H9 (cell line): ENCODE measurements around the gene YWHAQ. TPM values are rescaled to one million over a fixed set of nuclear protein-coding genes. Genes with fewer than 3 reads are reported as not detected.

Experiments
- DNase-seq: peaks from one replicate; pipeline ENCODE4 v3.0.0-alpha.2; 2017
- H2AFZ ChIP-seq: one replicate; pipeline ENCODE4 v1.6.1; 2013; ENCODE audit warnings: mild to moderate bottlenecking, low read length, control low read depth, moderate library complexity
- H2AK5ac ChIP-seq: 2 replicates; pipeline ENCODE4 v1.6.1; 2013; ENCODE audit warnings: low read length, control low read depth, mixed read lengths; ENCODE audit not compliant: insufficient read length
- H2BK120ac ChIP-seq: one replicate; pipeline ENCODE4 v1.6.1; 2013; ENCODE audit warnings: low read depth, mild to moderate bottlenecking, low read length, control low read depth, inconsistent platforms; ENCODE audit not compliant: poor library complexity, severe bottlenecking
- H2BK12ac ChIP-seq: 2 replicates; pipeline ENCODE4 v1.6.1; 2013; ENCODE audit warnings: low read length, control low read depth, mixed read lengths, low read depth; ENCODE audit not compliant: insufficient read length
- H2BK15ac ChIP-seq: 2 replicates; pipeline ENCODE4 v1.6.1; 2013; ENCODE audit warnings: low read depth, low read length, control low read depth
- H2BK20ac ChIP-seq: one replicate; pipeline ENCODE4 v1.6.1; 2013; ENCODE audit warnings: low read depth, mild to moderate bottlenecking, low read length, control low read depth, inconsistent platforms; ENCODE audit not compliant: poor library complexity, severe bottlenecking
- H2BK5ac ChIP-seq: 2 replicates; pipeline ENCODE4 v1.6.1; 2013; ENCODE audit warnings: low read length, control low read depth, mixed read lengths; ENCODE audit not compliant: insufficient read length
- H3K14ac ChIP-seq: 2 replicates; pipeline ENCODE4 v1.6.1; 2013; ENCODE audit warnings: low read length, control low read depth; ENCODE audit not compliant: insufficient read depth
- H3K18ac ChIP-seq: 2 replicates; pipeline ENCODE4 v1.6.1; 2013; ENCODE audit warnings: low read depth, mild to moderate bottlenecking, mixed read lengths, low read length, control low read depth; ENCODE audit not compliant: insufficient read length
- H3K23ac ChIP-seq: 2 replicates; pipeline ENCODE4 v1.6.1; 2013; ENCODE audit warnings: low read length, control low read depth, mixed read lengths, low read depth; ENCODE audit not compliant: insufficient read length
- H3K23me2 ChIP-seq: 2 replicates; pipeline ENCODE4 v1.6.1; 2013; ENCODE audit warnings: low read depth, mild to moderate bottlenecking, mixed read lengths, low read length, control low read depth; ENCODE audit not compliant: insufficient read length, poor library complexity, severe bottlenecking
- H3K27ac ChIP-seq: 2 replicates; pipeline ENCODE4 v1.5.1; 2013; ENCODE audit warnings: low read length, control low read depth, mixed read lengths, low read depth; ENCODE audit not compliant: insufficient read length
- H3K27me3 ChIP-seq: 2 replicates; pipeline ENCODE4 v1.6.1; 2013; ENCODE audit warnings: low read length, control low read depth, inconsistent platforms; ENCODE audit not compliant: insufficient read depth
- H3K4ac ChIP-seq: 2 replicates; pipeline ENCODE4 v1.6.1; 2013; ENCODE audit warnings: low read depth, mild to moderate bottlenecking, control low read depth, inconsistent platforms, low read length, moderate library complexity
- H3K4me1 ChIP-seq: 2 replicates; pipeline ENCODE4 v1.6.1; 2013; ENCODE audit warnings: low read length, control low read depth, inconsistent platforms; ENCODE audit not compliant: insufficient read depth
- H3K4me2 ChIP-seq: 2 replicates; pipeline ENCODE4 v1.6.1; 2013; ENCODE audit warnings: low read length, control low read depth, mixed read lengths; ENCODE audit not compliant: insufficient read length, insufficient read depth
- H3K56ac ChIP-seq: 2 replicates; pipeline ENCODE4 v1.6.1; 2013; ENCODE audit warnings: low read depth, mild to moderate bottlenecking, mixed read lengths, low read length, control low read depth; ENCODE audit not compliant: insufficient read length
- H3K79me1 ChIP-seq: 2 replicates; pipeline ENCODE4 v1.6.1; 2013; ENCODE audit warnings: low read depth, mild to moderate bottlenecking, moderate library complexity, low read length, control low read depth, inconsistent platforms; ENCODE audit not compliant: insufficient read depth, poor library complexity, severe bottlenecking
- H3K79me2 ChIP-seq: 2 replicates; pipeline ENCODE4 v1.6.1; 2013; ENCODE audit warnings: low read length, control low read depth, inconsistent platforms; ENCODE audit not compliant: insufficient read depth
- H3K9ac ChIP-seq: 2 replicates; pipeline ENCODE4 v1.6.1; 2013; ENCODE audit warnings: low read length, control low read depth, mixed read lengths; ENCODE audit not compliant: insufficient read length; ENCODE audit errors: extremely low read depth
- H3K9me3 ChIP-seq: one replicate; pipeline ENCODE4 v1.6.1; 2013; ENCODE audit warnings: low read depth, low read length, inconsistent platforms; ENCODE audit not compliant: control insufficient read depth
- H3T11ph ChIP-seq: one replicate; pipeline ENCODE4 v1.6.1; 2013; ENCODE audit warnings: mild to moderate bottlenecking, low read length, control low read depth, inconsistent platforms
- H4K20me1 ChIP-seq: one replicate; pipeline ENCODE4 v1.6.1; 2013; ENCODE audit not compliant: control insufficient read depth, insufficient read length, insufficient read depth
- H4K5ac ChIP-seq: 2 replicates; pipeline ENCODE4 v1.6.1; 2013; ENCODE audit warnings: low read depth, mild to moderate bottlenecking, mixed read lengths, low read length, control low read depth; ENCODE audit not compliant: insufficient read length
- H4K8ac ChIP-seq: replicated peaks from 2 replicates; pipeline ENCODE4 v1.6.1; 2013; ENCODE audit warnings: low read length, control low read depth, mixed read lengths, low read depth; ENCODE audit not compliant: insufficient read length
- H4K91ac ChIP-seq: 2 replicates; pipeline ENCODE4 v1.6.1; 2013; ENCODE audit warnings: low read depth, mild to moderate bottlenecking, moderate library complexity, mixed read lengths, low read length, control low read depth; ENCODE audit not compliant: insufficient read length
- H3K27ac Mint-ChIP-seq, 3 experiments: 2 replicates in 2 of 3; 3 replicates in 1 of 3; pipeline ENCODE4 v1.8.0; 2020 to 2021; ENCODE audit warnings: mixed read lengths in 3 of 3, mild to moderate bottlenecking in 1 of 3, moderate library complexity in 1 of 3
- H3K27me3 Mint-ChIP-seq: 2 replicates; pipeline ENCODE4 v1.8.0; 2021; ENCODE audit warnings: low read depth, mild to moderate bottlenecking, moderate library complexity, mixed read lengths
- H3K36me3 Mint-ChIP-seq, 3 experiments: 2 replicates in 2 of 3; 3 replicates in 1 of 3; pipeline ENCODE4 v1.8.0; 2020 to 2021; ENCODE audit warnings: low read depth in 3 of 3, mixed read lengths in 3 of 3; ENCODE audit not compliant: insufficient read depth in 1 of 3
- H3K4me1 Mint-ChIP-seq, 2 experiments: 2 replicates each; pipeline ENCODE4 v1.8.0; 2020; ENCODE audit warnings: mixed read lengths in 2 of 2
- H3K4me3 Mint-ChIP-seq, 2 experiments: 2 replicates in 1 of 2; 3 replicates in 1 of 2; pipeline ENCODE4 v1.8.0; 2020 to 2021; ENCODE audit warnings: mild to moderate bottlenecking in 2 of 2, mixed read lengths in 2 of 2, moderate library complexity in 1 of 2
- H3K9me3 Mint-ChIP-seq, 2 experiments: 2 replicates in 1 of 2; 3 replicates in 1 of 2; pipeline ENCODE4 v1.8.0; 2020; ENCODE audit warnings: mild to moderate bottlenecking in 2 of 2, mixed read lengths in 2 of 2, moderate library complexity in 1 of 2
- CTCF ChIP-seq: fragments of 200-600 bp; sonication (generic); conservative IDR thresholded peaks from 3 replicates; pipeline ENCODE4 v1.8.0; 2021; ENCODE audit warnings: antibody characterized with exemption, mild to moderate bottlenecking
- WGBS: extraction: QIAGEN DNeasy Blood & Tissue Kit; methylation state at CpG from one replicate; pipeline ENCODE4 v1.1.7; 2013; ENCODE audit warnings: missing lambda C conversion rate, low lambda C conversion rate, mixed read lengths; ENCODE audit not compliant: insufficient read length; ENCODE audit errors: extremely low coverage; 5-methylcytosine and 5-hydroxymethylcytosine counted together
- total RNA-seq: library from RNA; stranded (reverse); gene quantifications from 2 replicates; pipeline ENCODE4 v1.2.1, GENCODE V29; 2021

YWHAQ gene
- total RNA-seq, 1 experiment from 2014 or later: 374 TPM

GRCh38 chr2:9652898-9653479 is 22.2 kb upstream of the YWHAQ start:
- Mint-ChIP-seq H3K9me3 (peaks cover 0 to 2% of the 10 kb centered on the region in 2 experiments; a peak in 2 of 5 replicates), H3K4me1 (peaks cover 30 to 38% of the 10 kb centered on the region in 2 experiments), H3K4me3 (no peak overlapping the region), H3K27me3 (peaks cover 12% of the 10 kb centered on the region), H3K36me3 (no peaks in the 10 kb centered on the region; a peak in 1 of 7 replicates), H3K27ac (no peak overlapping the region)
- Histone ChIP-seq H2BK12ac (no peak overlapping the region), H3K18ac (no peak overlapping the region), H2BK20ac (no peak overlapping the region), H2AK5ac (no peak overlapping the region), H4K20me1 (no peaks in the 10 kb centered on the region), H4K5ac (no peak overlapping the region), H3K27me3 (no peaks in the 10 kb centered on the region), H3K4ac (no peak overlapping the region), H3K9ac (no peak overlapping the region), H3K56ac (no peak overlapping the region), H2BK120ac (no peak overlapping the region), H3K9me3 (no peaks in the 10 kb centered on the region), H2BK5ac (no peak overlapping the region), H4K8ac (no peak overlapping the region), H4K91ac (no peak overlapping the region), H2AFZ (no peak overlapping the region), H3T11ph (no peak overlapping the region), H3K4me1 (no peaks in the 10 kb centered on the region), H3K23me2 (no peaks in the 10 kb centered on the region), H3K23ac (no peak overlapping the region), H3K4me2 (no peak overlapping the region), H3K79me1 (no peaks in the 10 kb centered on the region), H2BK15ac (no peak overlapping the region), H3K27ac (no peak overlapping the region), H3K79me2 (no peaks in the 10 kb centered on the region), H3K14ac (no peak overlapping the region)
- DNase-seq: no peak
- no peak for TF ChIP-seq CTCF
- WGBS: no CpG with 5 or more reads among the region's 5 CpGs
